Esophagus squamous epithelium (tissue), 5 donors: ENCODE measurements around the gene LRP10. TPM values are rescaled to one million over a fixed set of nuclear protein-coding genes. Genes with fewer than 3 reads are reported as not detected.

Experiments used
- DNase-seq: peaks from one replicate; lab custom pipeline; 2025; lab: John Stamatoyannopoulos, UW
- H3K27ac ChIP-seq, 4 donors: fragments of 200-600 bp; sonication (generic); one replicate each; pipeline ENCODE4 v1.5.1; 2016 to 2019; ENCODE audit warnings: mild to moderate bottlenecking in 1 of 4
- H3K27me3 ChIP-seq, 4 donors: fragments of 200-600 bp; sonication (generic); 1 replicate in 3 of 4; 2 replicates in 1 of 4; pipeline versions ENCODE4 v1.5.1 to v1.6.0; 2017 to 2021; ENCODE audit warnings: antibody characterized with exemption in 1 of 4
- H3K36me3 ChIP-seq, 3 donors: fragments of 200-600 bp; sonication (generic); one replicate each; pipeline ENCODE4 v1.5.1; 2016 to 2019
- H3K4me1 ChIP-seq, 3 donors: fragments of 200-600 bp; sonication (generic); one replicate each; pipeline ENCODE4 v1.5.1; 2017 to 2019
- H3K4me3 ChIP-seq, 4 donors: fragments of 200-600 bp; sonication (generic); 1 replicate in 3 of 4; 2 replicates in 1 of 4; pipeline ENCODE4 v1.5.1; 2016 to 2019; ENCODE audit warnings: mild to moderate bottlenecking in 2 of 4, moderate library complexity in 1 of 4
- H3K9me3 ChIP-seq, 3 donors: fragments of 200-600 bp; sonication (generic); one replicate each; pipeline ENCODE4 v1.5.1; 2016 to 2019
- POLR2A ChIP-seq, 4 donors: fragments of 450-650 bp; IDR thresholded peaks; one replicate each; pipeline ENCODE4 v1.6.1; 2017; ENCODE audit warnings: antibody characterized with exemption in 4 of 4, mild to moderate bottlenecking in 4 of 4, moderate library complexity in 3 of 4
- WGBS, 2 donors: methylation state at CpG; one replicate each; pipeline ENCODE4 v1.1.5; 2018; 5-methylcytosine and 5-hydroxymethylcytosine counted together
- intact Hi-C: fragments of 100-400 bp; cut with DNase I; formaldehyde crosslinking; loops from one replicate; pipeline ENCODE4 v1.15.0; 2022
- total RNA-seq, 4 donors: library from RNA; depleted of rRNA; stranded (reverse); fragments of >200 nt; gene quantifications; one replicate each; pipeline ENCODE4 v1.1.0, GENCODE V29; 2016
- TF ChIP-seq, protein P1 (sequence below), 6 experiments: fragments of 450-650 bp in 4 of 6; fragments of 200-600 bp in 2 of 6; sonication (generic) in 2 of 6; IDR thresholded peaks; one replicate each; pipeline ENCODE4 v1.5.1; 2016 to 2019; ENCODE audit warnings: antibody characterized with exemption in 6 of 6, mild to moderate bottlenecking in 4 of 6, moderate library complexity in 4 of 6
- donor health status: DM: yes; HTN: yes; CAD: no.

The LRP10 gene
- total RNA-seq, 4 donors from 2014 or later: 111 to 314 (median 128) TPM

DNA sequence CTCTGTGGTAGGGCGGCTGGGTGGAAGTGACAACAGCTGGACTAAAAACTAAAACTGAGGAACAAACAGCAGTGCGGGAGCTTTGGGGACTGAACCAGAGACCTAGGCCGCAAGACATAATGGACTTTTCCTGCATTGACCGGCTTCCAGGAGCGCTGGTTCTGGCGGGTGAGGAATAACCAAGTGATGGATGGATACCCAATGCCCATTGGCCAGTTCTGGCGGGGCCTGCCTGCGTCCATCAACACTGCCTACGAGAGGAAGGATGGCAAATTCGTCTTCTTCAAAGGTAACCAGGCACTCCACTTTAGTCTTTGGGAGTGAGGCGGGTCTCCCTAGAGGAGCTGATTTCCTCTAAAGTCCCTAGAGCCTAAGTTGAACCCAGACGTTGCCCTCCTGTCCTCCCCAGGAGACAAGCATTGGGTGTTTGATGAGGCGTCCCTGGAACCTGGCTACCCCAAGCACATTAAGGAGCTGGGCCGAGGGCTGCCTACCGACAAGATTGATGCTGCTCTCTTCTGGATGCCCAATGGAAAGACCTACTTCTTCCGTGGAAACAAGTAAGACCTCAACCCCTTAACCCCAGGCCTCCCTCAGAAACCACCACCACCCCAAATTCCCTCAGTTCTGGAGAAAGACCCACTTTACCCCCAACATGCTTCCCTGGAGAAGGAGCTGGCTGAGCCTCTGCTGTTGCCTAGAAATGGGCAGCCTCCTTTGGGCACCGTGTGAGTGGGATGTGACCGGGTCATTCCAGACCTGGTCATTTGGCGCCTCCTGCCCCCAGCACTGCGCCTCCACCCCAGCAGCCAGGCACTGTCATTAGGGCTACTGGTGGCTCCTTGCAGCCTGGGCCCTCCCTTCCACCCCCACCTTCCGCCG, 27.1 kb upstream of the LRP10 start:
- Histone ChIP-seq H3K4me1 (peaks cover 51 to 96% (median 52%) of the 10 kb centered on the region in 3 donors), H3K4me3 (no peak overlapping the region), H3K27me3 (no peaks in the 10 kb centered on the region), H3K9me3 (no peaks in the 10 kb centered on the region), H3K27ac (peak overlapping the region in 2 of 4 donors; percentile 88 to 92), H3K36me3 (peaks cover 38 to 73% (median 59%) of the 10 kb centered on the region in 3 donors)
- 89 to 94% methylated on average over 13 to 14 of the region's 22 CpGs for WGBS, 2 donors
- no peak for DNase-seq
- TF ChIP-seq, protein P1, sequence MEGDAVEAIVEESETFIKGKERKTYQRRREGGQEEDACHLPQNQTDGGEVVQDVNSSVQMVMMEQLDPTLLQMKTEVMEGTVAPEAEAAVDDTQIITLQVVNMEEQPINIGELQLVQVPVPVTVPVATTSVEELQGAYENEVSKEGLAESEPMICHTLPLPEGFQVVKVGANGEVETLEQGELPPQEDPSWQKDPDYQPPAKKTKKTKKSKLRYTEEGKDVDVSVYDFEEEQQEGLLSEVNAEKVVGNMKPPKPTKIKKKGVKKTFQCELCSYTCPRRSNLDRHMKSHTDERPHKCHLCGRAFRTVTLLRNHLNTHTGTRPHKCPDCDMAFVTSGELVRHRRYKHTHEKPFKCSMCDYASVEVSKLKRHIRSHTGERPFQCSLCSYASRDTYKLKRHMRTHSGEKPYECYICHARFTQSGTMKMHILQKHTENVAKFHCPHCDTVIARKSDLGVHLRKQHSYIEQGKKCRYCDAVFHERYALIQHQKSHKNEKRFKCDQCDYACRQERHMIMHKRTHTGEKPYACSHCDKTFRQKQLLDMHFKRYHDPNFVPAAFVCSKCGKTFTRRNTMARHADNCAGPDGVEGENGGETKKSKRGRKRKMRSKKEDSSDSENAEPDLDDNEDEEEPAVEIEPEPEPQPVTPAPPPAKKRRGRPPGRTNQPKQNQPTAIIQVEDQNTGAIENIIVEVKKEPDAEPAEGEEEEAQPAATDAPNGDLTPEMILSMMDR (IDR thresholded peaks at IDR 0.05): no peak
- no peak for TF ChIP-seq POLR2A (IDR thresholded peaks at IDR 0.05)
- intact Hi-C loops: loop anchor here (10.0 kb wide), 1 partner anchor 270 kb away; no protein-coding TSS in a partner anchor

DNA sequence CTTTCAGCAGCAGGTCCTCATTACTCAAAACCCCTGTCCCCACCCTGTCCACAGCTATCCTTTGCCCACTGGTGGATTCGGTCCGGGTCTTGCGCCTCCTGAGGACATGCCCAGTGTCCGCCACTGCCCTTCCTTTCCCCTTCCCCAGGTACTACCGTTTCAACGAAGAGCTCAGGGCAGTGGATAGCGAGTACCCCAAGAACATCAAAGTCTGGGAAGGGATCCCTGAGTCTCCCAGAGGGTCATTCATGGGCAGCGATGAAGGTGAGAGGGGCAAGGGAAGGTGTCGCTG, 26.5 kb upstream of the LRP10 start:
- Histone ChIP-seq H3K9me3 (no peaks in the 10 kb centered on the region), H3K4me3 (no peak overlapping the region), H3K27me3 (no peaks in the 10 kb centered on the region), H3K27ac (peak overlapping the region in 2 of 4 donors; percentile 88 to 92), H3K36me3 (peaks cover 38 to 73% (median 59%) of the 10 kb centered on the region in 3 donors), H3K4me1 (peaks cover 51 to 96% (median 52%) of the 10 kb centered on the region in 3 donors)
- intact Hi-C loops: loop anchor here (10.0 kb wide), 1 partner anchor 270 kb away; no protein-coding TSS in a partner anchor
- no peak for DNase-seq
- TF ChIP-seq POLR2A (IDR thresholded peaks at IDR 0.05): no peak
- TF ChIP-seq, protein P1 (IDR thresholded peaks at IDR 0.05): no peak
- WGBS, 2 donors: 84 to 88% methylated on average over 5 to 6 of the region's 9 CpGs

DNA sequence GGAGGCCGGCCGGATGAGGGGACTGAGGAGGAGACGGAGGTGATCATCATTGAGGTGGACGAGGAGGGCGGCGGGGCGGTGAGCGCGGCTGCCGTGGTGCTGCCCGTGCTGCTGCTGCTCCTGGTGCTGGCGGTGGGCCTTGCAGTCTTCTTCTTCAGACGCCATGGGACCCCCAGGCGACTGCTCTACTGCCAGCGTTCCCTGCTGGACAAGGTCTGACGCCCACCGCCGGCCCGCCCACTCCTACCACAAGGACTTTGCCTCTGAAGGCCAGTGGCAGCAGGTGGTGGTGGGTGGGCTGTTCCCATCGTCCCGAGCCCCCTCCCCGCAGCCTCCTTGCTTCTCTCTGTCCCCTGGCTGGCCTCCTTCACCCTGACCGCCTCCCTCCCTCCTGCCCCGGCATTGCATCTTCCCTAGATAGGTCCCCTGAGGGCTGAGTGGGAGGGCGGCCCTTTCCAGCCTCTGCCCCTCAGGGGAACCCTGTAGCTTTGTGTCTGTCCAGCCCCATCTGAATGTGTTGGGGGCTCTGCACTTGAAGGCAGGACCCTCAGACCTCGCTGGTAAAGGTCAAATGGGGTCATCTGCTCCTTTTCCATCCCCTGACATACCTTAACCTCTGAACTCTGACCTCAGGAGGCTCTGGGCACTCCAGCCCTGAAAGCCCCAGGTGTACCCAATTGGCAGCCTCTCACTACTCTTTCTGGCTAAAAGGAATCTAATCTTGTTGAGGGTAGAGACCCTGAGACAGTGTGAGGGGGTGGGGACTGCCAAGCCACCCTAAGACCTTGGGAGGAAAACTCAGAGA, 25.5 kb upstream of the LRP10 start:
- no peak for DNase-seq
- Histone ChIP-seq H3K4me1 (peaks cover 54 to 96% (median 58%) of the 10 kb centered on the region in 3 donors), H3K27ac (peak overlapping the region; percentile 16 to 92 (median 88)), H3K27me3 (no peaks in the 10 kb centered on the region), H3K9me3 (no peaks in the 10 kb centered on the region), H3K36me3 (peaks cover 38 to 63% (median 59%) of the 10 kb centered on the region in 3 donors), H3K4me3 (no peak overlapping the region)
- 81 to 84% methylated on average over 14 to 23 of the region's 26 CpGs for WGBS, 2 donors
- intact Hi-C loops: loop anchor here (10.0 kb wide), 1 partner anchor 271 kb away; no protein-coding TSS in a partner anchor
- TF ChIP-seq POLR2A (IDR thresholded peaks at IDR 0.05): no peak
- TF ChIP-seq, protein P1 (IDR thresholded peaks at IDR 0.05): no peak

DNA sequence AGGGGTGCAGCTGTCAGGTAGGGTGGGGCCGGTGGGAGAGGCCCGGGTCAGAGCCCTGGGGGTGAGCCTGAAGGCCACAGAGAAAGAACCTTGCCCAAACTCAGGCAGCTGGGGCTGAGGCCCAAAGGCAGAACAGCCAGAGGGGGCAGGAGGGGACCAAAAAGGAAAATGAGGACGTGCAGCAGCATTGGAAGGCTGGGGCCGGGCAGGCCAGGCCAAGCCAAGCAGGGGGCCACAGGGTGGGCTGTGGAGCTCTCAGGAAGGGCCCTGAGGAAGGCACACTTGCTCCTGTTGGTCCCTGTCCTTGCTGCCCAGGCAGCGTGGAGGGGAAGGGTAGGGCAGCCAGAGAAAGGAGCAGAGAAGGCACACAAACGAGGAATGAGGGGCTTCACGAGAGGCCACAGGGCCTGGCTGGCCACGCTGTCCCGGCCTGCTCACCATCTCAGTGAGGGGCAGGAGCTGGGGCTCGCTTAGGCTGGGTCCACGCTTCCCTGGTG, 24.7 kb upstream of the LRP10 start:
- intact Hi-C loops: loop anchor here (10.0 kb wide), 1 partner anchor 272 kb away; no protein-coding TSS in a partner anchor
- Histone ChIP-seq H3K27me3 (no peaks in the 10 kb centered on the region), H3K4me1 (peaks cover 55 to 96% (median 66%) of the 10 kb centered on the region in 3 donors), H3K27ac (peak overlapping the region; percentile 52 to 92 (median 88)), H3K36me3 (peaks cover 36 to 55% (median 50%) of the 10 kb centered on the region in 3 donors), H3K9me3 (no peaks in the 10 kb centered on the region), H3K4me3 (no peak overlapping the region)
- DNase-seq: no peak
- WGBS, 2 donors: 67 to 72% methylated on average over 9 to 10 of the region's 11 CpGs
- TF ChIP-seq POLR2A (IDR thresholded peaks at IDR 0.05): no peak
- TF ChIP-seq, protein P1 (IDR thresholded peaks at IDR 0.05): no peak
